Measurements from ENCODE around the gene WDR77.

WDR77 gene

DNA sequence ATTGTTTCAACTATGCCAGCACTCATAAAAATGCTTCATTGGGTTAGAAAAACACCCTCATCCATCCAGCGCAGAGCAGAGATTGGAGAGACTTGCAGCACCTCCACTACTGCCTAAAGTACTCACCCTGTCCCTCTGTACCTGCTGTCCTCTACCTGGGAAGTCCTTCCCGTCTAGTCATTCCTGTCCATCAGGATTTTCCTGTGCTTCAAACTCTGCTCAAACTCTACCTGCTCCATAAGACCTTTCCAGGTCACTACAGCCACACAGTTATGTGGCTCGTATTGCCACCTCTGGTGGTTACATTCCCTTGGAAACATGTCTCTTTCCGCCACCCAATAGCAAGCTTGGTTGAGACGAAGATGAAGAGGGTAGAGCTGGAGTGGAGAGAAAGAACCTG, 28.7 kb downstream of the WDR77 start:
- DNase-seq (ENCODE audit: insufficient read length): no peak
- TF ChIP-seq TAF1 (IDR thresholded peaks at IDR 0.05; ENCODE audit: borderline replicate concordance, low read depth, low read length) (no peak), POLR2AphosphoS5 (IDR thresholded peaks at IDR 0.05; ENCODE audit: low read depth, low read length) (no peak), POLR2A (IDR thresholded peaks at IDR 0.05; ENCODE audit: low read depth, low read length) (no peak)
- no peak for FAIRE-seq

DNA sequence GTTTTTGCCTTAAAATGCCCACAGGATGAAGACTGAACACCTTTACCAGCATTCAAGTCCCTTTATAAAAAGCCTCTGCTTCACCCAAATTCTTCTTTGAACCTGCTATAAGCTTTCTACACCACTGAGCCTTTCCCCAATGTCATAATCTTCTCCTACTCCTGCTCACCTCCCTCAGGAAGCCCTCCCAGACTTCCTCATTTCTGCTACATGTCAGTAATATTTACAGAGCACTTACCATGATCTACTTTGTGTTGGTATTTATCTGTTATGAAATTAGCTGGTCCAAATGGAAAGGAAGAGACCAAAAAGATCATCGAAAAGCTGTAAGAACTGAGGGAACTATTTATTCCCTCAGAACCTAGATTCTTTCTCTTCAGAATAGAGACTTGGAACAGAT, 30.0 kb downstream of the WDR77 start:
- FAIRE-seq (no peak), DNase-seq (ENCODE audit: insufficient read length) (no peak)
- TF ChIP-seq TAF1 (IDR thresholded peaks at IDR 0.05; ENCODE audit: borderline replicate concordance, low read depth, low read length) (no peak), POLR2A (IDR thresholded peaks at IDR 0.05; ENCODE audit: low read depth, low read length) (no peak), POLR2AphosphoS5 (IDR thresholded peaks at IDR 0.05; ENCODE audit: low read depth, low read length) (no peak)

DNA sequence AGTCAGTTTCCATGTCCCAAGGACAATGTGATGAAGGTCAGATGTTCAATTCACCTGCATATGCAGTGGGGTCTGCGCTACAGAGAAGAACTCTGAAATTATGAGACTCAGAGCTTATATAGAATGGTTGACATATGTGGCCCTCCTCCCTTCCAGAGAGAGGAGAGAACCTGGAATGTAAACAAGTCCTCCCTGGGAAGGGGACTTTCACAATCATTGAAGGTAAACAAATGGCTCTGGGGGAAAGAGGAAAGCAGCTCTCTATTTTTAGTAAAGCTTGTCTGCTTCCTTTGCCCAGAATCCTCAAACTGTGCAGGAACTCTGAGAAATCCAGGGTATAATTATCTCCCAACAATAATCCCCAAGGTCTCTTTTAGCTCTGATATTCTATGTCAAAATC, 31.3 kb downstream of the WDR77 start:
- TF ChIP-seq TAF1 (IDR thresholded peaks at IDR 0.05; ENCODE audit: borderline replicate concordance, low read depth, low read length) (no peak), POLR2AphosphoS5 (IDR thresholded peaks at IDR 0.05; ENCODE audit: low read depth, low read length) (no peak), POLR2A (IDR thresholded peaks at IDR 0.05; ENCODE audit: low read depth, low read length) (no peak)
- DNase-seq (ENCODE audit: insufficient read length): no peak
- no peak for FAIRE-seq

DNA sequence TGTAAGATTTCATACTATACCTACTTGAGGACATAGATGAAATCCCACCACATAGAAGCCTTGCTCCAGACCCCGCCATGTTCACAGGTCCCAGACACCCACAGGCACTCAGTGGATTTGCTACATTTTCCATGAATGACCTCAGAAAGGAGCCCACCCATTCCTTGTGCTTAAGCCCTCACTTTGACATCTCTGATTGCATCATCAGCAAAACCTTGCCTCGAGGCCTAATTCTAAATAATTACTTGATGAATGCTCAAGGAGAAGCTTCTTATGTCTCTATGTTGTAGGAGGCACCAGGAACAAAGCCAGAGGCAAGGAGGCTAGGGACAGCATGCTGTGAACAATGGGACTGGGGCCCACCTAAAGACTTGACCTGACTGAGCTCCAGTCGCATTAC, 33.6 kb downstream of the WDR77 start:
- no peak for FAIRE-seq
- TF ChIP-seq POLR2AphosphoS5 (IDR thresholded peaks at IDR 0.05; ENCODE audit: low read depth, low read length): no peak
- no peak for TF ChIP-seq POLR2A (IDR thresholded peaks at IDR 0.05; ENCODE audit: low read depth, low read length)
- no peak for TF ChIP-seq TAF1 (IDR thresholded peaks at IDR 0.05; ENCODE audit: borderline replicate concordance, low read depth, low read length)
- no peak for DNase-seq (ENCODE audit: insufficient read length)

DNA sequence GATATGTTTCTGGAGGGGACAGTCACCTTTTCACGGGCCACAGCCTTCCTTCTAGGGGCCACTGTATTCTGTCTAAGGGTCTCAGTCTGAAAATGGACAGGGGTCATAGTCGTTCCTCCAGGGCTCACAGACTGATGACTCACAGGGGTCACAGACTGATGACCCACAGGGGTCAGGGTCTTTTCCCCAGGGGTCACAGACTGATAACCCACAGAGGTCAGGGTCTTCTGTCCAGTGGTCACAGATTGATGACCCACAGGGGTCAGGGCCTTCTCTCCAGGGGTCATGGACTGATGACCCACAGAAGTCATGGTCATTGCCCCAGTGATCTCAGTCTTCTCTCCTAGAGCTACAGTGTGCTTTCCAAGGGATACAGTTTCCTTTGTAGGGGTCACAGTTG, 34.3 kb downstream of the WDR77 start:
- DNase-seq (ENCODE audit: insufficient read length): no peak
- no peak for TF ChIP-seq TAF1 (IDR thresholded peaks at IDR 0.05; ENCODE audit: borderline replicate concordance, low read depth, low read length)
- no peak for TF ChIP-seq POLR2AphosphoS5 (IDR thresholded peaks at IDR 0.05; ENCODE audit: low read depth, low read length)
- TF ChIP-seq POLR2A (IDR thresholded peaks at IDR 0.05; ENCODE audit: low read depth, low read length): no peak
- no peak for FAIRE-seq

DNA sequence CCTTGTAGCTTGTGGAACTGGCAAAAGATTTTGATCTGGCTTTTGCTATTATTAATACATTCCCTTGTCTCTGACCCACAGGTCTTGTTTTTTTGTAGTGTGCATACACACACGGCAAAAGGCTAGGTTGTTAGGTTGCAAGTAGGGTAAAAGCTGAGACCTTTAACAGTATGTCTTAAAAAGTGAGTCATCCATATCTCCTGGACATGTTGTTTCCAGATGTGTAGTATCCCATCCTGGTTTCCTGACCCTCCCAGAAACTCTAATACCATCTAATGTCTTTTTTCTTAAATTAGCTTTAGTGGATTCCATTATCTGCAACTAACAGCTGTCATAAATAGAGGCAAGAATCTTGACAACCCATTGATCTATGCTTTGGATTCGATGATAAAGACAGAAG, 36.2 kb downstream of the WDR77 start:
- TF ChIP-seq POLR2AphosphoS5 (IDR thresholded peaks at IDR 0.05; ENCODE audit: low read depth, low read length): no peak
- TF ChIP-seq TAF1 (IDR thresholded peaks at IDR 0.05; ENCODE audit: borderline replicate concordance, low read depth, low read length): no peak
- no peak for TF ChIP-seq POLR2A (IDR thresholded peaks at IDR 0.05; ENCODE audit: low read depth, low read length)
- DNase-seq (ENCODE audit: insufficient read length) (no peak), FAIRE-seq (no peak)

DNA sequence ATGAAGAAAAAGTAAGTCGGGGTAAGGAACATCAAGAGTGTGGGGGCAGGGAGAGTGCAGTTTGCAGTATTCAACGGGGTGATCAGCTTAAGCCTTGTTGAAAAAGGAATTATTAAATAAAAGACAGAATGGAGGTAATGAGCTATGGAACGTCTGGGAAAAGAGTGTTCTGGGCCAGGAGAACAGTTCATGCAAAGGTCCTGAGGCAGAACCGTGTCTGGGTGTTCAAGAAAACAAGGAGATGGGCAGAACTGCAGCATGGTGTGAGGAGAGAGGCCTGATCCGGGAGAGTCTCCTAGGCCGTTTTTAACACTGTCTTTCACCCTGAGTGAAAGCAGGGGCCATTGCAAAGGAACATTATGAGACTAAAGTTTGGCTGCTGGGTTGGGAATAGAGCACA, 41.8 kb downstream of the WDR77 start:
- DNase-seq (ENCODE audit: insufficient read length) (no peak), FAIRE-seq (no peak)
- no peak for TF ChIP-seq POLR2A (IDR thresholded peaks at IDR 0.05; ENCODE audit: low read depth, low read length)
- no peak for TF ChIP-seq POLR2AphosphoS5 (IDR thresholded peaks at IDR 0.05; ENCODE audit: low read depth, low read length)
- no peak for TF ChIP-seq TAF1 (IDR thresholded peaks at IDR 0.05; ENCODE audit: borderline replicate concordance, low read depth, low read length)

DNA sequence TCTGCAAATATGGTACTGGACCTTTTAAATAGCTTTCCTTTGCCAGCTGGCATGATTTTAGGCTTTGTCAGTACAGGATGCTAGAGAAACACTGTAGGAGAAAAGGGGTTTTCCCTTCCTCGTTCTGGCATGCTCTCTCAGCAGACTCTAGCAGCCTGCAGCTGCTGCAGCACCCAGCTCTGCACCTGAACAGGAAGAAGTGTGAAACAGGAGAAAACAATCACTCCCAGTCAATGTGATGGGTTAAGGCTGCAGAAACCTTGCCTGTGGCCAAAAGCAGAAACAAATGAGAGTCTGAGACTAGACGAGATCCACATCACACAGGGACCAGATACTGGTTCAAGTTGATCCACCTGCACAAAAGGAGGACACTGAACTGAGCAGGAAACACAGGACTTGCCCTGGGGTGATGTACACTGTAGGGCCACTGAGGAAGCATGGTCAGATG, 42.7 kb downstream of the WDR77 start:
- no peak for TF ChIP-seq TAF1 (IDR thresholded peaks at IDR 0.05; ENCODE audit: borderline replicate concordance, low read depth, low read length)
- no peak for TF ChIP-seq POLR2AphosphoS5 (IDR thresholded peaks at IDR 0.05; ENCODE audit: low read depth, low read length)
- TF ChIP-seq POLR2A (IDR thresholded peaks at IDR 0.05; ENCODE audit: low read depth, low read length): no peak
- DNase-seq (ENCODE audit: insufficient read length) (peak; percentile 49), FAIRE-seq (peak; percentile 97)

DNA sequence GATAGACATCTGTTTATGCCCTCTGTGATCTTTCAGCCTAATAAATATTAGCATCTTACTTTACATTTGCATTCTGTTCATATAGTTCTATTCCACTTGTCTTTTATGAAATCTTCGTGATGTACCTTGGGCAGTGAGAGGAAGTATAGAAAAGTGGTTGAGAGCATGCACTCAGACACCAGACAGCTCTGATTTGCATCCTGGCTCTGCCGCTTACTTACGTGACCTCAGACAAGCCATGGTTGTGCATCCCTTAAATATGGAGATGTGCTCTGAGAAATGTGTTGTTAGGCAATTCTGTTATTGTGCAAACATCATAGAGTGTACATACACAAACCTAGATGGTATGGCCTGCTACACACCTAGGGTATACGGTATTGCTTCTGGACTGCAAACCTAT, 44.5 kb downstream of the WDR77 start:
- FAIRE-seq (no peak), DNase-seq (ENCODE audit: insufficient read length) (no peak)

DNA sequence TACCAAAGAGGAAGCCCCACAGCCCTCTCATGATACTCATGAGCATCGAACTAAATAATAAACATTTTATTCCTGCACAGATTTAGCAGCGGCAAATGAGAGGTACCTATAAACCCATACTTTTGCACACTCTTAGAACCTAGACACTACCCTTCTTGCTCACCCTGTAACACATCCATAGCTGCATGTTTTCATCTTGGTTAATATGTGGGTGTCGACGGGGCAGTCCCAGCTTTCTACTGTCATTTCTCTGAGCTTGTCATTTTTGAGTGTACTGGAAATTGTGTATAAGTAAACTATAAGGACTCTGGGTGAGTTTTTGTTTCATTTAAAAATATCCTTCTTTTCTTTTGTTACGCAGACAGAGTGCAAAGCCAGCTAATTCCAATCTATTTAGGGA, 47.0 kb downstream of the WDR77 start:
- no peak for DNase-seq (ENCODE audit: insufficient read length)
- no peak for FAIRE-seq
- TF ChIP-seq TAF1 (IDR thresholded peaks at IDR 0.05; ENCODE audit: borderline replicate concordance, low read depth, low read length) (no peak), POLR2AphosphoS5 (IDR thresholded peaks at IDR 0.05; ENCODE audit: low read depth, low read length) (no peak), POLR2A (IDR thresholded peaks at IDR 0.05; ENCODE audit: low read depth, low read length) (no peak)

More for the DNA sequence above, 44.5 kb downstream of the WDR77 start:
- TF ChIP-seq TAF1 (IDR thresholded peaks at IDR 0.05; ENCODE audit: borderline replicate concordance, low read depth, low read length) (no peak), POLR2A (IDR thresholded peaks at IDR 0.05; ENCODE audit: low read depth, low read length) (no peak), POLR2AphosphoS5 (IDR thresholded peaks at IDR 0.05; ENCODE audit: low read depth, low read length) (no peak)

DNA sequence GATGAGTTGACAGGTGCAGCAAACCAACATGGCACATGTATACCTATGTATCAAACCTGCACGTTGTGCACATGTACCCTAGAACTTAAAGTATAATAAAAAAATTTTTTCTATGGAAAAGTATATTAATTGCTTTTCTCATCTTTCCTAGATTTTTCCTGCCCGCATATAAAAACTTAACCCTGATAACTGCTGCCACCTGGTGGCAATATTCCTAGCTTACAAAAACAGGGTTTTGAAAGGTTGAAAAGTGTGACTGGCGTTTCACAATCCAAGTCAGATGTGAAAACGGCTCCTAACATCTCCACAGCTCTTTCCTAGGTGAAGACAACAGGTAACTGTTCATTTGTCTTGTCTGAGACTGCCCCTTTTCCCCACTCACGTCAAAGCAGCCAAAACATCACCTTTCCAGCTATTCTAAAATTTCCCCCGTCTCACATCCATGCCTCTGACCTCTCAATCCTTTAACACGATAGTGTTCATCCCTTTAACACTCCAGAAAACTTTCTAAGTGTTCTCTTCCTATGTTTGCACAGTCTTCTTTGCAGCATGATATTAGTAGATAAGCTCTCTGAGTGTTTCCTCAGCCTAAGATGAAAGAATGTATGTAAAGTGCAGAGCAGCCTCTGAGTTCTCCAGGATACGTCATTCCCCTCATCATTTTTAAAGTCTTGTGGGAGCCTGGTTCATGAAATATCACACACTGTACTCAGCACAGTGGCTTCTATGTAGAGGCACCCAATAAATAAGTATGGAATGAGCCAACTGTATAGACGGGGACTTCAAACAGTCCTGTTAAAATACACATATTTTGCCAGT, 49.1 kb downstream of the WDR77 start:
- FAIRE-seq (peak; percentile 74), DNase-seq (ENCODE audit: insufficient read length) (no peak)
- TF ChIP-seq TAF1 (IDR thresholded peaks at IDR 0.05; ENCODE audit: borderline replicate concordance, low read depth, low read length): no peak
- no peak for TF ChIP-seq POLR2AphosphoS5 (IDR thresholded peaks at IDR 0.05; ENCODE audit: low read depth, low read length)
- TF ChIP-seq POLR2A (IDR thresholded peaks at IDR 0.05; ENCODE audit: low read depth, low read length): no peak

DNA sequence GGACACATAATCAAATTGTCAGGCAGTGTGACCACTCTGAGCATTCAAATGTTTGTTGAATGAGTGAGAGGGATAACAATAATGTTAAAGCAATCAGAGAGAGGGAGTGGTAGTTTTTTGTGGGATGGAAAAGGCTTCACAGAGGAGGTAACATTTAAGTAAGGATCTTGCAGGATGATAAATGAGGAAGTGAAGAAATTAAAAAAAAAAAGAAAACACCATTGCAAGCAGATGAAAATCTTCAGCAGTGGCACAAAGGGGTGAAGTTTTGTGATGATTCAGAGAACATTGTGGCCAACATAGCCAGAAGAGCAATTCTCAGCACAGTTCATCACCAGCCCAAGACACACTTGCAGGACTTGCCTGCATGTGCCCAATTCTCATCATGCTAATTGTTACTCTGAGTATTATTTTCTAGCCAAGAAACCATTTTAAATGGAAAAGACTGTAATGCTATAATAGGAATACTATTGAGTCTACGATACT, 56.6 kb downstream of the WDR77 start:
- FAIRE-seq (no peak), DNase-seq (ENCODE audit: insufficient read length) (no peak)
- TF ChIP-seq TAF1 (IDR thresholded peaks at IDR 0.05; ENCODE audit: borderline replicate concordance, low read depth, low read length) (no peak), POLR2AphosphoS5 (IDR thresholded peaks at IDR 0.05; ENCODE audit: low read depth, low read length) (no peak), POLR2A (IDR thresholded peaks at IDR 0.05; ENCODE audit: low read depth, low read length) (no peak)
